Measurements from ENCODE around the gene CDX2.

DNA sequence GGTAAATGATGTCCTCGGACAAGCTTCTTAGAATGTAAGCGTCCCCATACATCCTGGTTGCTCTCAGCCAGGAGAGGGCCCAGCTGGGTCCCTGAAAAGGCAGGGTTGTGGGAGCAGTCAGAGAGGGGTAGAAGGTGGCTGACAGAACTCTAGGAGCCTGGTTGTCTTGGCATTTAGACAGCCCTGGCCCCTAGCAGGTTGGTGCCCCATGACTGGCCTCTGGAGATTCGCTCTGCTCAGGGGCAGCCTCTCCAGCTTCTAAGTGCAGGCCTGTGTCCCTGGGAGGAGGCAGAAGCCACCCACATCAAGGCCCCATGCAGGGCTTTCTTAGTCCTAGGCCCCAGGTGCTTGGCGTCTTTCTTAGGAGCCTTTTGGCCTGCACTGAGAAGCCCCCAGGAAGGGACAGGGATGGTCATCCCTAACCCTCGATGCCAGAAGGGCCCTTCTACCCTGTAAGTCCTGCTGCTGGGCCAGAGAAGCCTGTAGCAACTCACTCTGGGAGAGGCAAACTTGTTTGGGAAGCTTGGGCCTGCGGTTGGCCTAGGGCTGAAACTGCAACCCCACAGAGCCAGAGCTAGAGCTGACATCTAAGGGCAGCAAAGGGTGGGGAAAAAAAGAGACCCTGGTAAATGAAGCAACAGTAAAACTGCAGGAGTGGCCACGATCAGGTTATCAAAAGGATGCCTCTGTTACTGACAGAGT lies 2.8 kb upstream of the CDX2 start:
- TF ChIP-seq, protein P1, sequence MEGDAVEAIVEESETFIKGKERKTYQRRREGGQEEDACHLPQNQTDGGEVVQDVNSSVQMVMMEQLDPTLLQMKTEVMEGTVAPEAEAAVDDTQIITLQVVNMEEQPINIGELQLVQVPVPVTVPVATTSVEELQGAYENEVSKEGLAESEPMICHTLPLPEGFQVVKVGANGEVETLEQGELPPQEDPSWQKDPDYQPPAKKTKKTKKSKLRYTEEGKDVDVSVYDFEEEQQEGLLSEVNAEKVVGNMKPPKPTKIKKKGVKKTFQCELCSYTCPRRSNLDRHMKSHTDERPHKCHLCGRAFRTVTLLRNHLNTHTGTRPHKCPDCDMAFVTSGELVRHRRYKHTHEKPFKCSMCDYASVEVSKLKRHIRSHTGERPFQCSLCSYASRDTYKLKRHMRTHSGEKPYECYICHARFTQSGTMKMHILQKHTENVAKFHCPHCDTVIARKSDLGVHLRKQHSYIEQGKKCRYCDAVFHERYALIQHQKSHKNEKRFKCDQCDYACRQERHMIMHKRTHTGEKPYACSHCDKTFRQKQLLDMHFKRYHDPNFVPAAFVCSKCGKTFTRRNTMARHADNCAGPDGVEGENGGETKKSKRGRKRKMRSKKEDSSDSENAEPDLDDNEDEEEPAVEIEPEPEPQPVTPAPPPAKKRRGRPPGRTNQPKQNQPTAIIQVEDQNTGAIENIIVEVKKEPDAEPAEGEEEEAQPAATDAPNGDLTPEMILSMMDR (IDR thresholded peaks at IDR 0.05; ENCODE audit: low read depth, low read length, poor library complexity, severe bottlenecking): no peak
- TF ChIP-seq EZH2phosphoT487 (IDR thresholded peaks at IDR 0.05; ENCODE audit: borderline replicate concordance, low read length): no peak
